GM18873 (cell line): ENCODE results near the gene FAM163B.

Source experiments
- ATAC-seq: cut with Tn5 transposase; IDR thresholded peaks from one replicate; pipeline ENCODE4 v1.9.1; 2021; ENCODE audit warnings: mild to moderate bottlenecking, moderate library complexity, moderate number of reproducible peaks; ENCODE audit not compliant: unreplicated experiment, low FRiP score

The FAM163B gene

DNA sequence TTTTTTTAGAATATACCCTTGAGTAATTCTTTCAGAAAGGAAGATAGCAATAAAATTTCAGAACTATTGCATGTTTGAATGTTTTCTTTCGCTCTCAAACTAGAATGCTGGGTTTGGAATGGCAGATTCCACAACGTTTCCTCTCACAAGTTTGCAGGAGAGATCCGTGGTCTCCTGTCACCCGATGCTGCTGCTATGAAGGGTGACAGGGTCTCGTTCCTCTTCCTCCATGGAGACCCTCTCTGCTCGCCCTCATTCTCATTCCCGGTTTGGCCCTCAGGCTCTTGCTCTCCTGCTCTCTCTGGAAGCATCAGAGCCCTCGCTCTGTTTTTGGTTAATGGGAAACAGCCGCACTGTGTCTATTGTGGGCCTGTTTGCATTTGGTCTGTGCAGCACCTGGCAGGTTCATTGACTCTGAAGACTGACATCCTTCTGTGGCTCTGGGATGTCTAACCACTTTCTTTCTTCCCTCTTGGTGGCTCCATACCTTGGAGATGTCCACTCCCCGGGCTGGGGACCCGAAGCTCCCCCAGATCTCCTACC is 12.6 kb upstream of the FAM163B start:
- ATAC-seq, result no peak

DNA sequence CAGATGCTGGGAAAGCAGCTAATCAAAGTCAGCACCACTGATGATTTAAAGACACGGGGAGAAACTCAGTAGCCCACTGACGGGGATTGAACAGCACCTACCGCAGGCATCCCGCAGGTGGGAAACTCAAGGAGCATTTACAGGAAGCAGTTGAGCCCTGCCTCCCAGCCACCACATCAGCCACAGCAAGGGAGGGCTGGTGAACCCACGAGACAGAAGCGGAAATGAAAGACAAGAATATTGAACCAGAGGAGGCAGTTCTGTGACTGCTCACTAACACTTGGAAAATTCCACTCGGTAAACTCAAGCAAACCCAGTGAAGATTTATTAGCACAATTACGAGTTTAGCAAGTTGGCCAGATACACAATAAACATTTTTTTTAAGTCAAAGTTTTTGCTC is 10.6 kb upstream of the FAM163B start:
- no peak for ATAC-seq

DNA sequence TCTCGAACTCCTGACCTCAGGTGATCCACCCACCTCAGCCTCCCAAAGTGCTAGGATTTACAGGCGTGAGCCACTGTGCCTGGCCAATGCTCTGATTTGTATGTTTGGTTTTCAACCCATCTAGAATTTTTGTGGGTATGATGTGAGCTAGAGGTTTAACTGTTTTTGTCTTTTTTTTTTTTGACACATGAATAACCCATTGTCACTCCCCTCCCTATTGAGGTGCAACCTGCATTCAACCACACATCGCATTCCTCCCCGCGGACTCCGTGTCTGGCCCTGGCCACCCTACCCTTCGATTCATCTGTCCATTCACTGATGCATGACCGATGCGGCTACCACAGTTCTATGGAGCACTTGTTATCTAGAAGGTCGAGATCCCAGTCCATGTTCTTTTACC is 9.5 kb upstream of the FAM163B start:
- no peak for ATAC-seq

GRCh38 chr9:133616643-133617405 is 7.6 kb upstream of the FAM163B start:
- no peak for ATAC-seq

DNA sequence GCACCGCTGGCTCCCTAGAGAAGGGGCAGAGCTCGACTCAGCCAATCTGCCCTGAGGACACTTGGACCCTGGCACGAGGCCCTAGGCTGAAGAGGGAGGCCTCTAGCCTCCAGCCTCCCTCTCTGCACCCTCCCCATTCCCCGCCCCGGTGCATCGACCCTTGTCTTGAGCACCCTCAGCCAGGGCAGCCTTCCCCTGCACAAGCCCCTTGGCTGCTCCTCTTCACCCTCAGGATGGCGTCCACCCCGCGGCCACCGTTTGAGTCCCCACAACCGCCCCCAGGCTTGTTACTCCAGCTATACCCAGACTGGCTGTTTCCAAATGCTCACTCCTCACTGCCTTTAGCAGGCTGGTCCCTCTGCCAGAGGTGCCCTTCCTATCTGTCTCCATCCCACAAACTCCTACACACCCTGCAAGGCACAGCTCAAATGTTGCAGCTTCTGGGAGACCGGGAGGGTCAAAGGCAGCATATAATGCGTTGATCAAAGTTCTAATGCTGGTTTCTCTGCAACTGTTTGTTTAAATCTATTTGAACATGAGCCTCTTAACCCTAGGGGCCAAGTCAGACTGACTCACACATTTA is 6.5 kb upstream of the FAM163B start:
- no peak for ATAC-seq

DNA sequence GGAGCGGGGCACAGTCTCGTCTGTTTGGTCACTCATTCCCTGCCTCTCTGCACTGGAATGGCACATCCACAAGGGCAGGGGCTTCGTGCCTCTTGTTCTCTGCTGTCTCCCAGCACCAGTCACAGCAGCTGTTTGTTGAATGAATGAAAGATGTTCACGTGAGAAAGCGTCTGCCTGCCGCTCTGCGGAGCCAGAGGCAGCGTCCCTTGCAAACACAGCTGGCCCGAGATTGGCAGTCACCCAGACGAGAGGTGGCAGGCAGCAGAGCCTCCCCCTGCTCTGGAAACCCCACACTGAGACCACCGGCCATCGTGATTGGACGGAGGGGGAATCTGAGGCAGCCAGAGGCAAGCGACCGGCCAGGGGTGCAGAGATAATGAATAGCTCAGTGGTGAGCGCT is 6.0 kb upstream of the FAM163B start:
- no peak for ATAC-seq

- ATAC-seq, result no peak
Observed at GRCh38 chr9:133614678-133615077, 5.5 kb upstream of the FAM163B start.

DNA sequence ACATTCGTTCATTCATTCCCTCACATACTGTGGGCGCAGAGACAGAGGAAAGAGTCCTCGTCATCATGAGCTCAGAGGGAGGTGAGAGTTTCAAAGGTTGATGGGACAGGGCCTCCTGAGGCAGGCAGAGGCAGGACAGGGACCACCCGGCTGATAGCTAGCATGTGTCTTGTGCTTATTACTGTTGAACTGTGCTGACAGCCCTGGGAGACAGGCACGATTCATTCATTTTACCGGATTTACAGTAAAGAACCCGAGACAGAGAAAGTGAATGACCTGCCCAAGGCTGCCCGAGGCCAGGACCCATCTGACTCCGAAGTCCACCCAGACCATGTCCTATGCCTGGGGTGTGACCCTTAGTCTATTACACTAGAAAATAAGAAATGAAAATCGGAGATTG is 4.9 kb upstream of the FAM163B start:
- ATAC-seq, result no peak

- ATAC-seq, result no peak
Observed at GRCh38 chr9:133613432-133613831, 4.2 kb upstream of the FAM163B start.

DNA sequence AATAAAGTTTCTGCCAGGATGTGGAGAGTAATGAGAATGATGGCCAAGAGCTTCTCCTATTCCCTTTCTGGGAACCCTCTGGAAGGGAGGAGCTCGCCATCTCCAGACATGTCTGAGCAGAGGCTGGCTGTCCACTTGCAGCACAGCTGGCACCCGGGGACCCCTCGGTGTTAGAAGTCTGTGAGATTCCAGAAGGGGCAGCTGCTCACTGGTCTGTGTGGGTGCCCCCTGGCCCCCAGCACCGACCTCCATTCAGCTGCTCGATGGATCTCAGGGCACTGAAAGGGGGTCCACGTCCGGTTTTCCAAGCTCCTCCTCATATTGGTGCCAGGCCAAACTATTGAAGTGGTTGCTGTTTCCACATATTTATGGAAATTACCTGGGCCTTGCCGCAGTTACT is 3.6 kb upstream of the FAM163B start:
- no peak for ATAC-seq

DNA sequence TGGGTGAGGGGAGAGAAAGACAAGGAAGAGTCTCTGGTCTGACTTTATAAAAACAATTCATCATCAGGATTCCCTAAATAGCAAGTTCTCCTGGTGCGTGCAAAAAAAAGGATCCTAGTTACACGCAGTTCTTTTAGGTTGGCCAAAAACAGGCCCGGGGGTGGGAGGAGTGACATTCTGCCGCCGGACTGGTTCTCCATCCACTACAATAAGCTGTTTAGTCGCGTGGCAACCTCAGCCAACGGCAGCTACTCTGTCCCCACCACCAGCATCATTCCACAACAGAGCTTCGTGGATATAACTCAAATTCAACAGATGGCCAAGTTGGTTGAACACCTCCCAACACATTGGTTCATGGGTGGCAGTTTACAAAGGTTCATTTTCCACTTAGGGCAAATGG is 2.9 kb upstream of the FAM163B start:
- ATAC-seq, result no peak

- no peak for ATAC-seq
Observed at GRCh38 chr9:133610845-133611244, 1.7 kb upstream of the FAM163B start.

DNA sequence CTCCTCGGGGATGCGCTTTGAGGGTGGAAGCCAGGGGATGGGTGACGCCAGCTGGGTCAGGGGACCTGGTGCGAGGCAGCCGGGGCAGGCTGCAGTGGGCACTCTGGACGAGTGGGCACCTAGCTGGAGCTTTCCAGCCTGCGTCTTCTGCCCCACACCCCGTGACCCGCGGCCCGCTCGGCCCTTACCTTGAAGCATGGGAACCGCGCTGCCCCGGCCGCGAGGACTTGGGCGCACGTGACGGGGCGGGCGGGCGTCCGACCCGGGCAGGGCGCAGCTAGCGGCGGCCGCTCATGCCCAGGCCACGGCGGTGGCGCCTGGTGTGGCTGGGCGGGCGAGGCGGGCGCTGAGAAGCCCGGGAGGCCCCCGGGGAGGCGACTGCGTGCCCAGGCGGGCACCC is 300 bp downstream of the FAM163B start:
- no peak for ATAC-seq

- no peak for ATAC-seq
Observed at GRCh38 chr9:133608382-133608781, 807 bp downstream of the FAM163B start.

DNA sequence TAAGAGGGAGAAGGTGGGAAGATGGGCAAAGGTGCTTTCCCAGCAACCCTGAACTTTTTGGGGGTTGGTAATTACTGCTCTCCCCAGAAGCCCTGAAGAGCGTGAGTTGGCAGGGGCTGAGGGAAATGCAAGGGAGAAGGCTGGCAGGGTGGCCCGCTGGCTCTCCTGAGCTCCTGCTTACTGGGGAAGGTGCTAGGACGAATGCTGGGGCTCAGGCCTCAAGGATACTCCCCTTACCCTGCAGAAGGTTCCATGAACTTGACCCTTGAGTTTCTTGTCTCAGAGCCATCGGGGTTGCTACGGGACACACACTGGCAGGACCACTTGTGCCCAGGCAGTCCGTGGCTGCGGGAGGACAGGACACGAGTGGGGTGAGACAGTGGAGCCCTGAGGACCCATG is 1.2 kb downstream of the FAM163B start:
- ATAC-seq, result no peak

GRCh38 chr9:133607381-133607780 is 1.8 kb downstream of the FAM163B start:
- no peak for ATAC-seq

- ATAC-seq, result no peak
Observed at GRCh38 chr9:133606708-133607025, 2.5 kb downstream of the FAM163B start.

GRCh38 chr9:133605856-133606707 is 3.1 kb downstream of the FAM163B start:
- ATAC-seq, result no peak

GRCh38 chr9:133605446-133605845 is 3.7 kb downstream of the FAM163B start:
- ATAC-seq, result no peak

GRCh38 chr9:133604856-133605255 is 4.3 kb downstream of the FAM163B start:
- no peak for ATAC-seq

DNA sequence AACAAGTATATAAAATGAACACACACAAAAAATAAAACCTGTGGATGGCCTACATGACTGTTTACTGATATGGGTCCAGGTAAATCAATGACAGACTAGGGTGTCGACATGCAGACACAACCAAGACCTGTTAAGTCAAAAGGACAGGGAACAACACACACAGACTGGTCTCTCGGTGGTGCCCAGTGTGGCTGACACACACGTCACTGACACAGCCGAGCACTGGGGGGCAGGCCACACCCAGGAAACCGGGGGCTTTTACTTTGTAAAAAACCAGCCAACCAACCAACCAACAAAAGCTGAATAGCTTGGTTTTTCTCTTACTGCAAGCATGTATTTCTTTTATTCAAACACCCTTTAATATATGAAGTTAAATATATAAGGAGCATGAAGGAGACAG is 5.0 kb downstream of the FAM163B start:
- ATAC-seq, result no peak
